GM19372 (cell line): Measurements from ENCODE around the gene IQCN.

Experiments used
- ATAC-seq: cut with Tn5 transposase; IDR thresholded peaks from one replicate; pipeline ENCODE4 v1.9.1; 2021; ENCODE audit warnings: mild to moderate bottlenecking, low read depth, moderate library complexity; ENCODE audit not compliant: unreplicated experiment

IQCN gene

GRCh38 chr19:18274219-18274780 is at the start of gene IQCN:
IQCN (minus strand) TSS chr19:18274452; CDS start chr19:18269478, 4,974 bp downstream.
- no peak for ATAC-seq

GRCh38 chr19:18322759-18323460 is 48.7 kb upstream of the IQCN start, which contains the start of gene LSM4:
LSM4 (minus strand) TSS chr19:18323076; CDS start chr19:18323020, 56 bp downstream.
- peak; percentile 95 for ATAC-seq

- no peak for ATAC-seq
Measured at GRCh38 chr19:18322318-18322758, 48.1 kb upstream of the IQCN start.

- ATAC-seq = no peak
Measured at GRCh38 chr19:18321734-18322102, 47.5 kb upstream of the IQCN start.

- no peak for ATAC-seq
Measured at GRCh38 chr19:18320865-18321733, 46.8 kb upstream of the IQCN start.

GRCh38 chr19:18319591-18320135 is 45.4 kb upstream of the IQCN start:
- no peak for ATAC-seq

- no peak for ATAC-seq
Measured at GRCh38 chr19:18317961-18318800, 43.9 kb upstream of the IQCN start.

GRCh38 chr19:18313398-18313797 is 39.1 kb upstream of the IQCN start:
- no peak for ATAC-seq

GRCh38 chr19:18312092-18312534 is 37.9 kb upstream of the IQCN start:
- no peak for ATAC-seq

GRCh38 chr19:18311502-18312091 is 37.3 kb upstream of the IQCN start:
- ATAC-seq = no peak

GRCh38 chr19:18310966-18311365 is 36.7 kb upstream of the IQCN start:
- ATAC-seq = no peak

- ATAC-seq = no peak
Measured at GRCh38 chr19:18310118-18310909, 36.1 kb upstream of the IQCN start.

GRCh38 chr19:18309525-18310064 is 35.3 kb upstream of the IQCN start:
- no peak for ATAC-seq

- ATAC-seq = no peak
Measured at GRCh38 chr19:18308948-18309325, 34.7 kb upstream of the IQCN start.

- no peak for ATAC-seq
Measured at GRCh38 chr19:18308051-18308947, 34.0 kb upstream of the IQCN start.

- no peak for ATAC-seq
Measured at GRCh38 chr19:18307271-18307681, 33.0 kb upstream of the IQCN start.

- ATAC-seq = no peak
Measured at GRCh38 chr19:18306888-18307260, 32.6 kb upstream of the IQCN start.
